Tibial artery (tissue), 4 donors: Measurements from ENCODE around the gene EPDR1.
A peak's percentile ranks its signal among the peaks of the same experiment; 100 is the strongest.

Experiments used
- DNase-seq, 2 donors: peaks; one replicate each; pipeline ENCODE4 v3.0.0-alpha.2; 2019
- H3K27ac ChIP-seq, 2 donors: fragments of 200-600 bp; sonication (generic) in 1 of 2; 1 replicate in 1 of 2; 2 replicates in 1 of 2; pipeline ENCODE4 v1.5.1; 2018 to 2019; ENCODE audit warnings: mild to moderate bottlenecking in 1 of 2
- H3K27me3 ChIP-seq, 2 donors: fragments of 200-600 bp; sonication (generic) in 1 of 2; one replicate each; pipeline versions ENCODE4 v1.5.1 to v1.6.0; 2016 to 2019
- H3K36me3 ChIP-seq, 3 donors: fragments of 200-600 bp; sonication (generic) in 2 of 3; one replicate each; pipeline ENCODE4 v1.5.1; 2016 to 2019; ENCODE audit warnings: mild to moderate bottlenecking in 2 of 3
- H3K4me1 ChIP-seq, 4 donors: fragments of 200-600 bp; sonication (generic) in 2 of 4; 1 replicate in 3 of 4; 2 replicates in 1 of 4; pipeline ENCODE4 v1.5.1; 2016 to 2019
- H3K4me3 ChIP-seq, 2 donors: fragments of 200-600 bp; sonication (generic) in 1 of 2; 1 replicate in 1 of 2; 2 replicates in 1 of 2; pipeline ENCODE4 v1.5.1; 2018 to 2019; ENCODE audit warnings: mild to moderate bottlenecking in 2 of 2
- H3K9me3 ChIP-seq, 3 donors: fragments of 200-600 bp; sonication (generic) in 1 of 3; one replicate each; pipeline ENCODE4 v1.5.1; 2016 to 2019
- CTCF ChIP-seq, 2 experiments: fragments of 200-600 bp in 1 of 2; fragments of 450-650 bp in 1 of 2; IDR thresholded peaks; one replicate each; pipeline ENCODE4 v1.5.1; 2017 to 2019; ENCODE audit warnings: antibody characterized with exemption in 2 of 2, mild to moderate bottlenecking in 1 of 2, moderate library complexity in 1 of 2
- intact Hi-C: fragments of 100-400 bp; cut with DNase I; formaldehyde crosslinking; loops from one replicate; pipeline ENCODE4 v1.15.0; 2023; ENCODE audit warnings: low total_unique reads

Gene EPDR1

DNA sequence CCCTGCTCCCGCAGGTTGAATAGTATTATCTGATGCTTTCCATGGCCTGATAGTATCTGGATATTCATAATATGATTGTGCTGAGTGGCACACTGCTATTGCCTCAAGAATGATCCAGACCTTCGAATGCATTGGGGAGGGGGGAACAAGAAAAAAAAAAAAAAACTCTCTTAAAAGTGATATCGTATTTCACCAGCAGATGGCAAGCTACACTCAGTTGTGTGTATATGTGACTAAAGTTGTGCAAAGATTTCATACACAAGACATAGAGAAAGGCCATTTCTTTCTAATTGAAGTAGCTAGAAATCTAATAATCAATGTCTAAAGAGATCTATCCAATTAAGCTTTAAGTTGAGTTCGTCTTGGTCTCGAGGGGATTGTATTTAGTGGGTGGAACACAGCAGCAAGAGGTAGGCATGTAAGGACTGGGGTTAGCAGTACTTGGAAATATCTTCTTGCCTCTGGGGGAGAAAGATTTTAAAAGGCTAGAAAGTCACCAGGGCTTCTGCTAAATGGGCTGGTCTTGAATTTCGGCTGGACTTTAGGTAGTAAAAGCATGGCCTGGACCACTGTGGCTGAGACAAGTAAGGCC is 19.1 kb upstream of the EPDR1 start:
- Histone ChIP-seq H3K27me3 (no peaks in the 10 kb centered on the region), H3K36me3 (no peaks in the 10 kb centered on the region), H3K27ac (no peak overlapping the region), H3K4me1 (peaks cover 0 to 10% (median 7%) of the 10 kb centered on the region in 4 donors), H3K4me3 (no peak overlapping the region), H3K9me3 (no peaks in the 10 kb centered on the region)
- intact Hi-C loops: loop anchor here (5.0 kb wide), 2 partner anchors 206 to 321 kb away; no protein-coding TSS in a partner anchor
- peak; percentile 58 to 75 for TF ChIP-seq CTCF (IDR thresholded peaks at IDR 0.05)
- no peak for DNase-seq

DNA sequence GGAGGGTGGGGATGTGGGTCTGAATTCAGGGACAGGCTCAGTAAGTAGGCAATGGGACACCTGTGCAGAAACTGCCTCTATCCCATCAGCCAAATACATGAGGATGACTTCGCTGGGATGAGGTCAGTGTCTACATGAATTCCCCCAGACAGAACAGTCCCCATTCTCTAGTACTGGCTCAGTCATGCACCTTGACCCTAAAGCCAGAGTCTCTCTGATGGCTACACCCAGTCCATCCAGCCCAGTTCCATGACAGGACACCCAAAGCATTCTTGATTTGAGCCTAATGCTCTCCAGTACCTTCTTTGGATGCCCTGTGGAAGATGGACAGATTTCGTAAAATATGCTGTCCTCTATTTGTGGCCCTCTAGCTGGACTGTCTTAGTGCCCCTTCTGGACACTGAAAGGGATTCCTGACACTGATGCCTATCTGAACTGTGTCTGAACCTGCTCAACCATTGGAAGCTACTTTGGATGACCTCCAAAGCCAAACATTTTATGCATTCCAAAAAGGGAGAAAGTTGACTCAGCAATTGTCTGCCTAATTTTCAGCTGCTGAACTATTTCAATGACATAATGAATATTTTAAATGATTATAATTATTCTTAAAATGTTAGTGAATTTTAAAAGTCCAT is 18.4 kb upstream of the EPDR1 start:
- Histone ChIP-seq H3K9me3 (no peaks in the 10 kb centered on the region), H3K27me3 (no peaks in the 10 kb centered on the region), H3K27ac (no peak overlapping the region), H3K4me3 (no peak overlapping the region), H3K4me1 (peaks cover 0 to 10% (median 7%) of the 10 kb centered on the region in 4 donors), H3K36me3 (no peaks in the 10 kb centered on the region)
- DNase-seq: no peak
- intact Hi-C loops: loop anchor here (5.0 kb wide), 2 partner anchors 205 to 320 kb away; no protein-coding TSS in a partner anchor
- no peak for TF ChIP-seq CTCF (IDR thresholded peaks at IDR 0.05)

DNA sequence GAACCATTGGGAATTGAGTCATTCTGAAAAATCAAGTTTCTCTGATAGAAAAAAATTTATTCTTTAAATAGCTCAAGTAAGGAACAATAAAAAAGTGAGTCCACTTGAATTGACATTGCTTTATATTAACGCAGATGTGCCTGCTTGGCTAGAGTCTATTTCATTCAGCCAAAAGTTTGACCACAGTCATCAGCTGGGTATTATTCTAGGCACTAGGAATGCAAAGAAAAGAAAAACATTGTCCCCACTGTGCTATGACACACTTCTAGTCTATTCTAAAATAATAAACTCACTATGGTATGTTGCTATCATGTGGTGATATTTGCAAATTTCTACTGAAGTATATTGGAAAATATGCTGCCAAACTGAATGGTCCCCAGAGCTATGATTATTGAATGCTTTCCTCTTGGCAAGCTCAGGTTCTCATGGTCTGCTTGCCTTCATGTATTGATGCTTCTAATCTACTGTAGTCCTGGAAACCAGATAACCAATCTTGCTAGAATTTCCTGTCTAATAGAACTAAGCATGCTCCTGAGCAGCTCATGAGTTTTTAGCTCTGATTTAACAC is 12.1 kb upstream of the EPDR1 start:
- TF ChIP-seq CTCF (IDR thresholded peaks at IDR 0.05): no peak
- no peak for DNase-seq
- intact Hi-C loops: no loop called here

GRCh38 chr7:37912756-37913155 is 7.7 kb upstream of the EPDR1 start:
- H3K36me3 ChIP-seq: no peaks in the 10 kb centered on the region
- TF ChIP-seq CTCF (IDR thresholded peaks at IDR 0.05): no peak
- H3K4me1 ChIP-seq: peaks cover 0 to 30% (median 17%) of the 10 kb centered on the region in 4 donors
- no peak overlapping the region for H3K4me3 ChIP-seq
- no peaks in the 10 kb centered on the region for H3K27me3 ChIP-seq
- H3K27ac ChIP-seq: peak overlapping the region; percentile 23 to 80
- intact Hi-C loops: no loop called here
- no peak for DNase-seq
- H3K9me3 ChIP-seq: no peaks in the 10 kb centered on the region

More for the DNA sequence above, 12.1 kb upstream of the EPDR1 start:
- Histone ChIP-seq H3K36me3 (no peaks in the 10 kb centered on the region), H3K9me3 (no peaks in the 10 kb centered on the region), H3K4me1 (peaks cover 0 to 15% (median 4%) of the 10 kb centered on the region in 4 donors), H3K27me3 (no peaks in the 10 kb centered on the region), H3K27ac (no peak overlapping the region), H3K4me3 (no peak overlapping the region)

GRCh38 chr7:37915438-37915837 is 5.0 kb upstream of the EPDR1 start:
- H3K36me3 ChIP-seq: no peaks in the 10 kb centered on the region
- TF ChIP-seq CTCF (IDR thresholded peaks at IDR 0.05): no peak
- no peaks in the 10 kb centered on the region for H3K27me3 ChIP-seq
- H3K9me3 ChIP-seq: no peaks in the 10 kb centered on the region
- DNase-seq: no peak
- peak overlapping the region; percentile 66 to 86 for H3K4me3 ChIP-seq
- H3K4me1 ChIP-seq: peaks cover 0 to 26% (median 18%) of the 10 kb centered on the region in 4 donors
- intact Hi-C loops: no loop called here
- H3K27ac ChIP-seq: peak overlapping the region; percentile 80 to 89
